ENCODE results near the gene PTPRB.

DNA sequence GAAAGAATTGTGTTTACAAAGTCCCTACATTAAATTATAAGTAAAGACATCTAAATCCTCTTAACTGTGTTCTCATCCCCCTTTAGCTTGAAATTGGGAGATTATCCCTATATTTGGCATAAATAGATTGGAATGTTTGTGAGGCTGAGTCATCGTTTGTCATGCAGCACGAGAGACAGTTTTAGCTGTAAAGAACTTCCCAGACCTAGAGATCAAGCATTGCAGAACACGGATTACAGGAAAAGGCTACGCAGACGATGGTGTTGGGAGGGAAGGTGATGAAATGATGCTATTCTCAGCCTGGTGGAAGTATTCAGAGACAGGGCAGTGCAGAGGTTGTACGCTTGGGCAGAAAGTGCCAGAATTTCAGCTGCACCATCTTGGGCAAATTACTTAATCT, 93.8 kb downstream of the PTPRB start:
- TF ChIP-seq, protein P1, sequence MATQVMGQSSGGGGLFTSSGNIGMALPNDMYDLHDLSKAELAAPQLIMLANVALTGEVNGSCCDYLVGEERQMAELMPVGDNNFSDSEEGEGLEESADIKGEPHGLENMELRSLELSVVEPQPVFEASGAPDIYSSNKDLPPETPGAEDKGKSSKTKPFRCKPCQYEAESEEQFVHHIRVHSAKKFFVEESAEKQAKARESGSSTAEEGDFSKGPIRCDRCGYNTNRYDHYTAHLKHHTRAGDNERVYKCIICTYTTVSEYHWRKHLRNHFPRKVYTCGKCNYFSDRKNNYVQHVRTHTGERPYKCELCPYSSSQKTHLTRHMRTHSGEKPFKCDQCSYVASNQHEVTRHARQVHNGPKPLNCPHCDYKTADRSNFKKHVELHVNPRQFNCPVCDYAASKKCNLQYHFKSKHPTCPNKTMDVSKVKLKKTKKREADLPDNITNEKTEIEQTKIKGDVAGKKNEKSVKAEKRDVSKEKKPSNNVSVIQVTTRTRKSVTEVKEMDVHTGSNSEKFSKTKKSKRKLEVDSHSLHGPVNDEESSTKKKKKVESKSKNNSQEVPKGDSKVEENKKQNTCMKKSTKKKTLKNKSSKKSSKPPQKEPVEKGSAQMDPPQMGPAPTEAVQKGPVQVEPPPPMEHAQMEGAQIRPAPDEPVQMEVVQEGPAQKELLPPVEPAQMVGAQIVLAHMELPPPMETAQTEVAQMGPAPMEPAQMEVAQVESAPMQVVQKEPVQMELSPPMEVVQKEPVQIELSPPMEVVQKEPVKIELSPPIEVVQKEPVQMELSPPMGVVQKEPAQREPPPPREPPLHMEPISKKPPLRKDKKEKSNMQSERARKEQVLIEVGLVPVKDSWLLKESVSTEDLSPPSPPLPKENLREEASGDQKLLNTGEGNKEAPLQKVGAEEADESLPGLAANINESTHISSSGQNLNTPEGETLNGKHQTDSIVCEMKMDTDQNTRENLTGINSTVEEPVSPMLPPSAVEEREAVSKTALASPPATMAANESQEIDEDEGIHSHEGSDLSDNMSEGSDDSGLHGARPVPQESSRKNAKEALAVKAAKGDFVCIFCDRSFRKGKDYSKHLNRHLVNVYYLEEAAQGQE (IDR thresholded peaks at IDR 0.05; ENCODE audit: insufficient read depth in 1 of 2, low read depth in 2 of 2, low read length in 2 of 2), result no peak
- no peak for TF ChIP-seq POLR2AphosphoS5 (IDR thresholded peaks at IDR 0.05; ENCODE audit: low read depth, low read length)

All from PFSK-1 (cell line).